SH-SY5Y (cell line): Measurements from ENCODE around the gene GRIK1.

Experiments used
- GATA2 ChIP-seq: IDR thresholded peaks from 2 replicates; pipeline ENCODE4 v1.6.1; 2011; ENCODE audit warnings: mild to moderate bottlenecking, low read depth, low read length
- GATA3 ChIP-seq: IDR thresholded peaks from 2 replicates; pipeline ENCODE4 v1.6.1; 2011; ENCODE audit warnings: low read depth, mild to moderate bottlenecking, low read length, moderate library complexity

DNA sequence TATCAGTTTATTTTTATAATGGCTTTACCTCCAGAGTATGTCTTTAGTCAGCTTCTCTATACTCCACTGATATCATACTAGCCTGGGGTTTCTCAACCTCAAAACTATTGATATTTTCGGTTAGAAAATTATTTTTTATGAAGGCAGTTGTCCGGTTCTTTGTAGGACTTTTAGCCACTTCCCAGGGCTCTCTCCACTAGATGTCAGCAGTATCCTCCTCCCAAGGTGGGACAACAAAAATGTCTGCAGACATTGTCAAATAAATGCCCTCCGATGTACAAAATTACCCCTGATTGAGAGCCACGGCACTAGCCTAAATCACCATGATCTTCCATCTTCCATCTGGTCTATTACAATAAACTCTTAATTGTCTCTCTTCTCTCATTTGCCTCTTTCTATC is 4.1 kb upstream of the GRIK1 start:
- TF ChIP-seq GATA3 (no peak), GATA2 (no peak)
